ENCODE measurements around the gene PROKR2. TPM values are rescaled to one million over a fixed set of nuclear protein-coding genes. Genes with fewer than 3 reads are reported as not detected.

Gene PROKR2
- total RNA-seq, 1 donor = not detected

DNA sequence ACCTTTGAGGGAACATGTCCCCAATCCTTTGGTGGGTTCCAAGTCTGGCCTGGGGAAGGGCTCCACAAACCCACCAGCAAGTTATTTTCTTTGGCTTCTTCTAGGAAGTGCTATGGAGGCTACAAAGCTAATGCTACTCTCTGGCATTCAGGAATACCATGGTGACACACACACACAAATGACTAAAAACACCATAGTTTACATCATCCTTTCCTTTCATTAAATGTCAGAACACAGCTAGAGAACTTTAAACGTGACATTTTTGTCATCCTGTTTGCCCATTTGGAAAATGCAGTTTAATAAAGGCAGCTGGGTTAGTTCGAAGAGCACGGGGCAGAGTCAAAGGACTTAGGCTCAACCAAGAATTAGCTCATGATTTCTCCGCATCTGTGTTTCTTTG is 40.2 kb upstream of the PROKR2 start:
- TF ChIP-seq CTCF (IDR thresholded peaks at IDR 0.05; ENCODE audit: insufficient read depth, low read depth, low read length) = no peak
- no peak for DNase-seq (ENCODE audit: low read depth)
- H3K4me3 ChIP-seq (ENCODE audit: low read depth, low read length) = no peak overlapping the region

GRCh38 chr20:5354901-5355300 is 38.1 kb upstream of the PROKR2 start:
- no peak for DNase-seq (ENCODE audit: low read depth)
- H3K4me3 ChIP-seq (ENCODE audit: low read depth, low read length) = no peak overlapping the region
- no peak for TF ChIP-seq CTCF (IDR thresholded peaks at IDR 0.05; ENCODE audit: insufficient read depth, low read depth, low read length)

DNA sequence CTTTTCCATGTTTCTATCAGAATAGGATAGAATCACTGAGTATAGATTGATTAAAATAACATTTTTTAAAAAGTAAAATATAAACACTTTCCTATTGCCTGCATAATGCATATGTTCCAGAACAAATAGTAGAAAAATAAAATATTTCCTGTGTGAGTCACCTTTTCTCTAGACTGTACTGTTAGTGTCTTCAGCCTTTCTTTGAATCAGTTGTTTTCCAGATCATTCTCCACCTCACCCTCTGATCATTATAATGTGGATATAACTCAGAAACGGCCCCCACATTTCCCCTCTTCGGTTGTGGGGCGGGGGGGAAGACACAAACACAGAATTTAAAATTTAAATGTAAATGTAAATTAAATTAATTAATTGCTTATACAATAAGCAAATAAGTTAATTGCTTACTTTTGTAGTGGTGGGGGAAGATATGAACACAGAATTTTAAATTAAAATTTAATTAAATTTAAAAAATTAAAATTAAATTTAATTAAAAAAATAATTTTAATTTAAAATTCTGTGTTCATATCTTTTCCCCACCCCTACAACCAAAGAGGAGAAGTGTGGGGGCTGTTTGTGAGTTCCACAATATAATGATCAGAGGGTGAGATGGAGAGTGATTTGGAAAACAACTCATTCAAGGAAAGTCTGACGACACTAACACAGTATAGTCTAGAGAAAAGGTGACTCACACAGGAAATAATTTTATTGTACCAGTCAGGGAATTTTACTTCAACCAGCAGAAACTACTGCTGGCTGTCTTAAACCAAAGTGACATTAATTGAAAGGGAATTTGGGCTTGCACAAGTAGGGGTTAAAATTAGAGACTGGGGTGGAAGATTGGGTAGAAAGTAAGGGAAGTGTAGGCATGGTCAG is 37.1 kb upstream of the PROKR2 start:
- no peak for TF ChIP-seq CTCF (IDR thresholded peaks at IDR 0.05; ENCODE audit: insufficient read depth, low read depth, low read length)
- peak; percentile 52 for DNase-seq (ENCODE audit: low read depth)

GRCh38 chr20:5349448-5349847 is 32.7 kb upstream of the PROKR2 start:
- no peak for TF ChIP-seq CTCF (IDR thresholded peaks at IDR 0.05; ENCODE audit: insufficient read depth, low read depth, low read length)
- H3K4me3 ChIP-seq (ENCODE audit: low read depth, low read length) = no peak overlapping the region
- no peak for DNase-seq (ENCODE audit: low read depth)

More for the DNA sequence above, 37.1 kb upstream of the PROKR2 start:
- H3K4me3 ChIP-seq (ENCODE audit: low read depth, low read length) = no peak overlapping the region

- DNase-seq (ENCODE audit: low read depth) = peak; percentile 34
- H3K4me3 ChIP-seq (ENCODE audit: low read depth, low read length) = no peak overlapping the region
- no peak for TF ChIP-seq CTCF (IDR thresholded peaks at IDR 0.05; ENCODE audit: insufficient read depth, low read depth, low read length)
Observed at GRCh38 chr20:5342021-5342420, 25.3 kb upstream of the PROKR2 start.

DNA sequence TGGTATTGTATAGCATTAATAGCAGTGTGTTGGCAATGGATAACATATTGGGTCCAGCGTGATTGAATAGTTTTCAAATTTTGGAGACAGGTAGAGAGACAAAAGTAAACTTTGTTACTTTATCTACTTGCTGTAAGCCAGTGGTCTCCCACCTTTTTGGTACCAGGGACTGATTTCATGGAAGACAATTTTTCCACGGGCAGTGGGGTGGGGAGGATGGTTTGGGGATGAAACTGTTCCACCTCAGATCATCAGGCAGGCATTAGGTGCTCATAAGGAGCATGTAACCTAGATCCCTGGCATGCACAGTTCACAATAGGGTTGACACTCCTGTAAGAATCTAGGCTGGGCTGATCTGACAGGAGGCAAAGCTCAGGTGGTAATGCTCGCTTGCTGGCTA is 14.6 kb upstream of the PROKR2 start:
- DNase-seq (ENCODE audit: low read depth) = no peak
- no peak for TF ChIP-seq CTCF (IDR thresholded peaks at IDR 0.05; ENCODE audit: insufficient read depth, low read depth, low read length)
- no peak overlapping the region for H3K4me3 ChIP-seq (ENCODE audit: low read depth, low read length)

All from fibroblast of villous mesenchyme (primary cell).